Loucy (cell line): ENCODE measurements around the gene MAPRE2.
A peak's percentile ranks its signal among the peaks of the same experiment; 100 is the strongest.

Source experiments
- H2AFZ ChIP-seq: fragments of 200-600 bp; sonication (generic); 2 replicates; pipeline ENCODE4 v1.6.0; 2016; ENCODE audit warnings: antibody characterized with exemption, mild to moderate bottlenecking, low read length, moderate library complexity
- H3F3A ChIP-seq: fragments of 200-600 bp; 2 replicates; pipeline ENCODE4 v1.6.0; 2016; ENCODE audit warnings: antibody characterized with exemption, low read depth, mild to moderate bottlenecking
- H3K27me3 ChIP-seq: fragments of 200-600 bp; sonication (generic); 2 replicates; pipeline ENCODE4 v1.6.1; 2014; ENCODE audit warnings: low read length, mild to moderate bottlenecking; ENCODE audit not compliant: insufficient read depth, poor library complexity, severe bottlenecking
- H3K36me3 ChIP-seq: fragments of 200-600 bp; sonication (generic); 2 replicates; pipeline ENCODE4 v1.6.1; 2016; ENCODE audit warnings: low read length; ENCODE audit not compliant: insufficient read depth
- H3K4me1 ChIP-seq: fragments of 200-600 bp; sonication (generic); 2 replicates; pipeline ENCODE4 v1.5.1; 2014; ENCODE audit warnings: low read length, mild to moderate bottlenecking; ENCODE audit not compliant: insufficient read depth, poor library complexity, severe bottlenecking
- H3K4me2 ChIP-seq: fragments of 200-600 bp; sonication (generic); 2 replicates; pipeline ENCODE4 v1.6.0; 2014; ENCODE audit warnings: antibody characterized with exemption, low read length, low read depth, mild to moderate bottlenecking; ENCODE audit not compliant: poor library complexity, severe bottlenecking
- H3K4me3 ChIP-seq: fragments of 200-600 bp; sonication (generic); 2 replicates; pipeline ENCODE4 v1.5.1; 2014; ENCODE audit warnings: low read length, mild to moderate bottlenecking, mixed read lengths; ENCODE audit not compliant: poor library complexity, severe bottlenecking
- H3K79me2 ChIP-seq: fragments of 200-600 bp; sonication (generic); 2 replicates; pipeline ENCODE4 v1.6.1; 2014; ENCODE audit warnings: low read length; ENCODE audit not compliant: insufficient read depth
- H3K9ac ChIP-seq: fragments of 200-600 bp; sonication (generic); 2 replicates; pipeline ENCODE4 v1.6.0; 2014; ENCODE audit warnings: mild to moderate bottlenecking, low read depth, low read length, moderate library complexity; ENCODE audit not compliant: poor library complexity, severe bottlenecking
- H3K9me2 ChIP-seq: fragments of 200-600 bp; sonication (generic); replicated peaks from 2 replicates; pipeline ENCODE4 v1.6.1; 2016; ENCODE audit warnings: low read depth, low read length, mixed read lengths
- H3K9me3 ChIP-seq: fragments of 200-600 bp; sonication (generic); 2 replicates; pipeline ENCODE4 v1.6.1; 2014; ENCODE audit warnings: mild to moderate bottlenecking, antibody characterized with exemption, low read length, low read depth; ENCODE audit not compliant: insufficient read depth
- H4K20me1 ChIP-seq: fragments of 200-600 bp; sonication (generic); 2 replicates; pipeline ENCODE4 v1.6.0; 2014; ENCODE audit warnings: antibody characterized with exemption, low read length, mild to moderate bottlenecking; ENCODE audit not compliant: insufficient read depth, poor library complexity, severe bottlenecking
- EZH2phosphoT487 ChIP-seq: fragments of 200-600 bp; IDR thresholded peaks from 2 replicates; pipeline ENCODE4 v1.6.1; 2018; ENCODE audit warnings: antibody characterized with exemption, mild to moderate bottlenecking, moderate library complexity, borderline replicate concordance
- TF ChIP-seq, protein P1 (sequence below): fragments of 200-600 bp; sonication (generic); conservative IDR thresholded peaks from 2 replicates; pipeline ENCODE4 v1.5.1; 2014; ENCODE audit warnings: mild to moderate bottlenecking, antibody characterized with exemption, low read length

The MAPRE2 gene

GRCh38 chr18:35155398-35156117 lies 114.3 kb downstream of the MAPRE2 start:
- Histone ChIP-seq H4K20me1 (no peaks in the 10 kb centered on the region), H3K4me1 (peaks cover 31% of the 10 kb centered on the region), H3K9me3 (no peaks in the 10 kb centered on the region), H3K27me3 (no peaks in the 10 kb centered on the region), H3F3A (no peaks in the 10 kb centered on the region), H3K4me2 (no peak overlapping the region), H3K4me3 (no peak overlapping the region), H3K9me2 (no peaks in the 10 kb centered on the region), H3K9ac (no peak overlapping the region), H3K36me3 (no peaks in the 10 kb centered on the region), H3K79me2 (no peaks in the 10 kb centered on the region), H2AFZ (no peak overlapping the region)
- TF ChIP-seq EZH2phosphoT487: no peak
- TF ChIP-seq, protein P1, sequence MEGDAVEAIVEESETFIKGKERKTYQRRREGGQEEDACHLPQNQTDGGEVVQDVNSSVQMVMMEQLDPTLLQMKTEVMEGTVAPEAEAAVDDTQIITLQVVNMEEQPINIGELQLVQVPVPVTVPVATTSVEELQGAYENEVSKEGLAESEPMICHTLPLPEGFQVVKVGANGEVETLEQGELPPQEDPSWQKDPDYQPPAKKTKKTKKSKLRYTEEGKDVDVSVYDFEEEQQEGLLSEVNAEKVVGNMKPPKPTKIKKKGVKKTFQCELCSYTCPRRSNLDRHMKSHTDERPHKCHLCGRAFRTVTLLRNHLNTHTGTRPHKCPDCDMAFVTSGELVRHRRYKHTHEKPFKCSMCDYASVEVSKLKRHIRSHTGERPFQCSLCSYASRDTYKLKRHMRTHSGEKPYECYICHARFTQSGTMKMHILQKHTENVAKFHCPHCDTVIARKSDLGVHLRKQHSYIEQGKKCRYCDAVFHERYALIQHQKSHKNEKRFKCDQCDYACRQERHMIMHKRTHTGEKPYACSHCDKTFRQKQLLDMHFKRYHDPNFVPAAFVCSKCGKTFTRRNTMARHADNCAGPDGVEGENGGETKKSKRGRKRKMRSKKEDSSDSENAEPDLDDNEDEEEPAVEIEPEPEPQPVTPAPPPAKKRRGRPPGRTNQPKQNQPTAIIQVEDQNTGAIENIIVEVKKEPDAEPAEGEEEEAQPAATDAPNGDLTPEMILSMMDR: no peak

DNA sequence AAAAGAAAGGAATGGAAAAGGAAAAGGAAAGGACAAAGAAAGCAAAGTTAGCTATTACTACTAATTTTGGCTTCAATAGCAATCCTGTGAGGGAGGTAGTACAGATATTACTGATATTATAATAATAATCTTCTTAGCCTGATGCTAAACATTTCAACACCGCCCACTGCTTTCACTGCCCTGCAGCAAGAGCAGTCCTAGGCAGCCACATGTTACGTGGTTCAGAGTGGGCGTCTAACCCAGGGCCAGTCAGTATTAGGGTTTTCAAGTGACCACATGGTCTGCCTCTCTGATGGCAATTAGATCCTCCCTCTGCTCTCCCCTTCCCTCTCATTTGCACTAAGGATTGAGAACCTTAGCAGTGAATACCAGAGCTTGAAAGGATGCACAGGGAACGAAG lies 116.0 kb downstream of the MAPRE2 start:
- no peaks in the 10 kb centered on the region for H4K20me1 ChIP-seq
- no peaks in the 10 kb centered on the region for H3K36me3 ChIP-seq
- H3K9me3 ChIP-seq: no peaks in the 10 kb centered on the region
- H3K27me3 ChIP-seq: no peaks in the 10 kb centered on the region
- no peak overlapping the region for H2AFZ ChIP-seq
- H3K4me2 ChIP-seq: no peak overlapping the region
- TF ChIP-seq EZH2phosphoT487: no peak
- TF ChIP-seq, protein P1: no peak
- H3K79me2 ChIP-seq: no peaks in the 10 kb centered on the region
- H3K9ac ChIP-seq: no peak overlapping the region
- peaks cover 33% of the 10 kb centered on the region for H3K4me1 ChIP-seq
- no peak overlapping the region for H3K4me3 ChIP-seq
- H3F3A ChIP-seq: no peaks in the 10 kb centered on the region
- H3K9me2 ChIP-seq: no peaks in the 10 kb centered on the region

DNA sequence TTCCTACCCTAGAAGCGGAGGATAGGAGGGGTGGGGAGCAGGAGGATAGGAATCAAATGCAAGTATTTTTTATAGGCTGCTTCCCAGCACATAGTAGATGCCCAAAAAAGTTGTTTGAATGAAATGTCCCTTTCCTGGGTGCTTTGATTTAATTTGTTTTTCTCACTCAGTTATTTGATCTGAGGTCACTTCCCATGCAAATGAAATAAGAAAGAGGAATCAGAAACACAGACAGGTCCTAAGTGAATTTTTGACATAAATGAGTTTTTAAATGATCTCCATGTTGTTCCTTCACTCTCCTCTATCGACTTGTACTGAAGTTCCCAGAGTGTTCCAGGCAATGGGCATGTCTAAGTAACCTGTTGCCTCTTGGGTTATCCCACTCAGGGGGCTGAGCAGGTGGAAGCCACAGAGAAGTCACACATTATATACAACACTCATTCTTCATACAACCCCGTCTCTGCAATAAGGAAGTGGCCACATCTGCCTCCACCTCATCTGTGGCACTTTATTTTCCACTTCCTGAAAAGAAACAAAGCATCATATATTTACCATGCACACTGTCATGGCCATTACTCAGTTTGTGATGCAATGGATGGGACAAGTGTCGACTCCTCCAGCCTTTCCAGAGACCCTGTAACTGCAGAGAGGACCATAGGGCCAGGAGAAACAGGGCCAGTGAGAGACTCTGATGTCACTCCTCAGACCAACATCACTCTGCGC lies 117.7 kb downstream of the MAPRE2 start:
- no peaks in the 10 kb centered on the region for H3K27me3 ChIP-seq
- peak overlapping the region; percentile 34 for H3K4me2 ChIP-seq
- H3K9ac ChIP-seq: no peak overlapping the region
- H3K4me1 ChIP-seq: peaks cover 30% of the 10 kb centered on the region
- no peaks in the 10 kb centered on the region for H3K36me3 ChIP-seq
- H3F3A ChIP-seq: no peaks in the 10 kb centered on the region
- H3K4me3 ChIP-seq: no peak overlapping the region
- H3K9me2 ChIP-seq: no peaks in the 10 kb centered on the region
- H3K79me2 ChIP-seq: no peaks in the 10 kb centered on the region
- TF ChIP-seq, protein P1: no peak
- TF ChIP-seq EZH2phosphoT487: no peak
- H4K20me1 ChIP-seq: no peaks in the 10 kb centered on the region
- peak overlapping the region; percentile 90 for H2AFZ ChIP-seq
- no peaks in the 10 kb centered on the region for H3K9me3 ChIP-seq
